Glomerular visceral epithelial cell (primary cell): ENCODE data around the gene TMEM250.
"Not testable (repeated sequence)": the region's sequence is repeated elsewhere in the genome, so short reads cannot be mapped to it uniquely, and the experiment has no call there.

Source experiments
- DNase-seq: peaks from one replicate; pipeline ENCODE4 v3.0.0-alpha.2; 2016; ENCODE audit errors: extremely low spot score

TMEM250 gene, protein sequence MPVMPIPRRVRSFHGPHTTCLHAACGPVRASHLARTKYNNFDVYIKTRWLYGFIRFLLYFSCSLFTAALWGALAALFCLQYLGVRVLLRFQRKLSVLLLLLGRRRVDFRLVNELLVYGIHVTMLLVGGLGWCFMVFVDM

GRCh38 chr9:136118320-136119060 lies at the start of gene TMEM250:
TSS of gene TMEM250 (minus strand) at chr9:136118875. CDS start at chr9:136116900, 1,975 bp downstream.
- DNase-seq: peak; percentile 97

- no peak for DNase-seq
Observed at GRCh38 chr9:136163248-136163850, 44.7 kb upstream of the TMEM250 start.

DNA sequence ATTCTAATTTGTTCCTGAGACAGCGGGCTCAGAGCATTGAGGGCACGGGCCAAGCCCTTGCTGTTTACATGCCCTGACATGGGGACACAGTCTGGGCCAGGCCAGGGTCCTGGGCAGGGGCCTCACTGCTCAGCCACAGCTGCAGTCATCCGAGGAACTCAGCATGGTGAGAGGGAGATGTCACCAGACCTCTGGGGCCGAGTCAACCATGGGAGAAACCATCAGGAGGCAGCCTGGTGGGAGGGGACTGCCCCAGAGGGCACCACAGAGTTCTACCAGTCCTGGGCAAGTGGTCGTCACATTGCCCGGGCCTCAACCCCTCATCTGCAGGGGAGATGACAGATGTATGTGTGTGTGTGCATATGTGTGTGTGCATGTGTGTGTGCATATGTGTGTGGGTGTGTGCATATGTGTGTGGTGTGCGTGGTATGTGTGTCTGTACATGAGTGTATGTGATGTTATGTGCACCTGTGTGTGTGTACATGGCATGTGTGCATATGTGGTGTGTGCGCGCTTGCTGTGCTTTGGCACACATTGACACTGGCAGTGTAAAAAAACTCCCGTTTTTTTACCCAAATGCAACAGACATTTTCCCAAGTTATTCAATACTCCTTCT lies 42.4 kb upstream of the TMEM250 start:
- no peak for DNase-seq

DNA sequence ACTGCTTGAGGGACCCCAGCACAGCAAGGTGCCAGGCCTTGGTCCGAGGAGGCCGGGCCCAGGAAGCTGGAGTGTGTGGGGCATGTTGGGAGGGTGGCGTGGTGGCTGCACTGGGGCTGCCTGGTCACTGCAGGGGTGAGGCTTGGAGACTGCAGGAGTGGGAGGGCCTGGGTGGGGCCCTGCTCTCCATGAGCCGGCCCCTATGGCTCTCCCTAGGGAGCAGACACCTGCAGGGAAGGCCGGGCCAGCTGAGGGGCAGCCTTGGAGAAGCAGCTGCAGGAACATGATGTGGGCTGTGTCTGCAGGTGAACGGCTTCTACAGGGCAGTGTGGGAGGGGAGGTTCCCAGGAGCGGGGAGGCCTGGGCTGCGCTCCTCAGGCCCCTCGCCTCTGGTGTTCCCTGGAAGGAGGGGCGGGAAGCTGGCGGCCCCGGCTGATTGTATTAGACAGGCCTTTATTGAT lies 41.7 kb upstream of the TMEM250 start:
- DNase-seq: no peak

DNA sequence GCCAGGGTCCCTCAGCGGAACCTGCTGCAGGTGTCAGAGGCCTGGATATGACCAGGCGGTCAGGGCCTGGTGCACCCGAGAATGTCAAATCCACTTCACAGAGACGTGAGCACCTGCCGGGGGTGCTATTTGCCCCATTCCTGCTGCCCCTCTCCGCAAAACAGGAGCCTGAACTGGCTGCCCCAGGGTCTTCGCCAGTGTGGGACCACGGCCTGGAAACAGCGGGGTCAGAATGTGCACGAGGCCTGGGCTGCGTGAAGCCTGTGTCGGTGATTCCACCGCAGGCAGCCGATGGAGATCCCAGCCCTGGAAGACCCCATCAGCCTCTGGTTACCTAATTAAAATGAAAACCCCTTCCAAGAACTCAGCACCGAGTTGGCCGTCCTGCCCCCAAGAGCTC lies 41.2 kb upstream of the TMEM250 start:
- no peak for DNase-seq

DNA sequence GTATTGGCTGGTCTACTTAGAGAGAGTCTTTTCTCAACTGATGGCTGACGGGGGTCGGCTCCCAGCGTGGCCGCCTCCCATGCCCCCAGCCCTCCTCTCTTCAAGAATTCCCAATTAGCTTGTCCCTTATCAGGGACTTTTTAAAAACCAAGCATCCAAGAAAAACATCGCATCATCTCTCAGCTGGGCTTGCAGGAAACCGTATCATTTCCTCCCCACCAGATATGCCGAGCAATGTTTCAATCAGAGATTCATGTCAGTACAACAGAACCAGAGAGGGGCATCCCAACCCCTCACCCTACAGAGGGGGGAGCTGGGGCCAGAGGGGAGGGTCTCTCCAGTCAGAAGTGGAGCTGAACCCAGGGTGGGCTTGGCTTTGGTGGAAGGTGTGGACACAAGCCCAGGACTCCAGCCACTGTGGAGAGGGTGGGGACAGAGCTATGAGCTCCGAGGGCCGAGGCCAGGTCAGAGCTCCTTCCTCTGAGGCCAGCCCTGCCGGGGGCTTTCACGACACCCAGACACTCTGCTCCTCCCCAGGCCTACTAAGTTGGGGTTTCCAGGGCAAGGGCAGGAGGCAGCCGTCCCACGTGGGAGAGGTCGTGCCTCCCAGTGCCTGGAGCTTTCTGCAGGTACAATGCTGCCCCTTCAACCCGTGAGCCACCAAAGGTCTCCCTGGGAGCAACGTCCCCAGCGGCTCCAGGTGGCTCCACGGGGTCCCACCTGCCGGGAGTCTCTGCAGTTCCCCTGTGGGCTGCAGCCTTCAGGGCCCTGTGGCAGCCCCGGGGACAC lies 39.0 kb upstream of the TMEM250 start:
- DNase-seq: no peak

- no peak for DNase-seq
Observed at GRCh38 chr9:136156209-136157120, 37.8 kb upstream of the TMEM250 start.

DNA sequence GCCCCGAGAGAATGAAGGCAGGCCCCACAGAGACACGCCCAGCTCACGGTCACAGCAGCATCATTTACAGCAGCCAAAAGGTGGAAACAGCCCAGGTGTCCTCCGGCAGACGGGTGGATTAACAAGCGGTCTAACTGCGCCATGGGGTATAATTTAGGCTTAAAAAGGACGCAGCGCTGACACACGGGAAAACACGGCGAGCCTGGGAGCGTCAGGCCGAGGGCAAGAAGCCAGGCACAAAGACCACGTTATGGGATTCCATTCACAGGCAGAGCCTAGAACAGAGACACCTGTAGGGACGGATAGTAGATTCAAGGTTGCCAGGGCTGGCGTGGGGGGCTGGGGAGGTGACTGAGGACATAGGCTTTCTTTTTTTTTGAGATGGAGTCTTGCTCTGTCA lies 36.9 kb upstream of the TMEM250 start:
- DNase-seq: no peak

DNA sequence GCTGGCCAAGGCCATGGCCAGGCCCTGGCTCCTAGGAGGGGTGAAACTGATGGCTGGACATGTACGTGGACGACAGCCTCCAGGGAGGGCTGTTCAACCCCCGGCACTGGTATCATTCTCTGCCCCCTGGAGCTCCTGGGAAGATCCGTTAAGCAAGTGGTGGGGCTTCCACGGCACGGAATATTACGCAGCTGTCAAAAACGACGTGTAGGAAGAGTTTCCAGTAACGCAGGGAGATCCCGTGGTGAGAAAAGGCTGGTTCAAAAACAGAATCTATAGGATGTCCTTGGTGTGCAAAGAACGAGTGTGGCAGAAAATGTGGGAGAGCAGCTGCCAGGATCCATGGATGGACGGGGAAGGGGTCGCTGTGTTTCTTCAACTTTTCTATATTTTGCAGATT lies 36.3 kb upstream of the TMEM250 start:
- DNase-seq: no peak

DNA sequence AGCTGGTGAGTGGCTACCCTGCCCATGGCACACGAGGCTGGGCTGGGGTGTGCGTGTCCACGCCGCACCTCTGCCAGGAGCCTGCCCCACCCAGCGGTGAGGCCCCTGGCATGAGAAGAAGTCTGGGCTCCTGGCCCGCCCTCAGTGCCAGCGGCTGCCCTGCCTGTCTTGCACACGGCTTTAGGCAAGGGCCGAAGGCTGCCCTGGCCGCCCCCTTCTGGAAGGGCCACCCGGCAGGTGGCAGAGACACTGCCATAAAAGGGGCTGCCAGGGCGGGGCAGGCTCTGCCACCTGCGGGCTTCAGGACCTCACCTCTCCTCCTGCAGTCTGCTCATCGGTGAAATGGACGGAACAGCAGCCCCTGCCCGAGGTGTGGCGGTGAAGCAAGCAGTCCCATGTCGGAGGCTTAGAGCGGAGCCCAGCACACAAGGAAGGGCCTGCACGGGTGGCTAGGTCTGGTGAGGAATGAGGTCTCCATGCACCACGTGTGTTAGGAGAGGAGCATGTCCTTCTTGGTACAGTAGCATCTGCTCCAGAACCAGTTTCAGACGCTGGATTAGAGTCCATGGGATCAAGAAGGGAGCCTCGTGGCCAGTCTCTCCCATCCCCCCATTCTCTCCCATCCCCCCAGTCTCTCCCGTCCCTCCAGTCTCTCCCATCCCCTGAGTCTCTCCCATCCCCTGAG lies 34.8 kb upstream of the TMEM250 start:
- DNase-seq: no peak

- no peak for DNase-seq
Observed at GRCh38 chr9:136152931-136153330, 34.3 kb upstream of the TMEM250 start.

DNA sequence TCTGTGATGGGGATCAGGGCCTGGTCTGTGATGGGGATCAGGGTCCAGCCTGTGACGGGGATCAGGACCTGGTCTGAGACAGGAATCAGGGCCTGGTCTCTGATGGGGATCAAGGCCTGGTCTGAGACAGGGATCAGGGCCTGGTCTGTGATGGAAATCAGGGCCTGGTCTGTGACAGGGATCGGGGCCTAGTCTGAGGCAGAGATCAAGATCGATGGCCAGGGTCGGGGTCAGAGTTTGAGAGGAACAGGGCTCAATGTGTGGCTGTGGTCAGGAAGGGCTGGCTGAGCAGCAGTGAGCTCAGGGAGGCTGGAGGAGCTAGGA lies 33.8 kb upstream of the TMEM250 start:
- DNase-seq: no peak

DNA sequence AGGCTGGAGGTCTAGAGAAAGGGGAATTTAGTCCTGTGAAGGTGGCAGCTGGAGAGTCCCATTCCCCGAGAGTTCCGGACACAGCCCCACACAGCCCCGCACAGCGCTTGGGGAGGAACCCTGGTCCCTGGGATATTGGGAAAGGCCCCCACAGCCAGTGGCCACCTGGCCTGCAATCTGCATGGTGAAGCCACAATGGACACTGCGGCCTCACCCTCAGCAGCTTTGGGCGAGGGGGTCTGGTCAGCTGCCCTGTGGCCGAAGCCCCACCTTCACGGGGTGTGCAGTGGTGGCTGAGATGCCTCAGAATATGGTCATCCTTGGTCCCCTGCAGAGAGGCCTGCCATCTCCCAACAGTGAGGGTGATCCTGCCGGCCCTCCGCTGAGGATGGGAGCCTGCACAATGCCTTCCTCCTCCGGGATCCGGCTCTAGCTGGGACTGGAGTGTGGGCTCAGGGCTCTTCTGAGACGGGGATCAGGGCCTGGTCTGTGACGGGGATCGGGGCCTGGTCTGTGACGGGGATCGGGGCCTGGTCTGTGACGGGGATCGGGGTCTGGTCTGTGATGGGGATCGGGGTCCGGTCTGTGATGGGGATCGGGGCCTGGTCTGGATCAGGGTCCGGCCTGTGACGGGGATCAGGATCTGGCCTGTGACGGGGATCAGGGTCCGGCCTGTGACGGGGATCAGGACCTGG lies 33.3 kb upstream of the TMEM250 start:
- DNase-seq: no peak

DNA sequence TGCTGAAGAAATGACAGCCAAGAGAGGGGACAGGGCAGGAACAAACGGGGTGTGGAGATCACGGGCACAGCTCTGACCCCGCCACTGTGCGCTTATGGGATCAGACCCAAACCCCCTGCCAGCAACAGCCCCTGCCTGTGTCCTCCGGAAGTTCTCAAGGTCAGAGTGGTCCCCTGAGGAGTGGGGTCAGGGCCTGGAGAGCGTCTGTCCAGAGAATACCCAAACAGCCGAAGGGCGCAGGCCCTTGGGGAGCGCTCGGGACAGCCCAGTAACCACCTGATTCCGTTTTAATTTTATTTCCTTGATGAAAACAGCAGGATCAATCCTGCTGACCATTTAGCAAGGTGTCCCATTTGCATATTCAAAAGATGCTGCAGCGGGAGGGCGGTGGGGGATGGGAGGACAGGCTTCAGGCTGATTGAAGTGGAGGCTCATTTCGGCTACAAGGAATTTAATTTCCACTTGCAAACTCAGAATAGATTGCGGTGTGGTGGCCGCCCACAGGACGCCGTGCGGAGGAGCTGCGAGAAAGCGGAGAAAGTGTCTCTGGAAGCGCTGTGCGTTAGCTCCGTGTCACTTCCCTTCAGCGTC lies 32.6 kb upstream of the TMEM250 start:
- DNase-seq: no peak

DNA sequence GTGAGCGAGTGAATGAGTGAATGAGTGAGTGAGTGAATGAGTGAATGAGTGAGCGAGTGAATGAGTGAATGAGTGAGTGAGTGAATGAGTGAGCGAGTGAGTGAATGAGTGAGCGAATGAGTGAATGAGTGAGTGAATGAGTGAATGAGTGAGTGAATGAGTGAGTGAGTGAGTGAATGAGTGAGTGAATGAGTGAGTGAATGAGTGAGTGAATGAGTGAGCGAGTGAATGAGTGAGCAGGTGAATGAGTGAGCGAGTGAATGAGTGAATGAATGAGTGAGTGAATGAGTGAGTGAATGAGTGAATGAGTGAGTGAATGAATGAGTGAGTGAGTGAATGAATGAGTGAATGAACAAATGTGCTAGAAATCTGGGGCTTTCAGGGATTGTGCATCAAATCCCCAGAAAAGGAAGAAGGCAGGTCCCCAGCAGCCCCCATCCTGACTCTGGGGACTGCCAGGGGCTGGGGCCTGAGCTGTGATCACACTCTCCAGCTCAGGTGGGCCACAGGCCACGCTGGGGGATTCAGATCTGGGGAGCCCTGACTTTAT lies 32.1 kb upstream of the TMEM250 start:
- DNase-seq: not testable (repeated sequence)

- DNase-seq: no peak
Observed at GRCh38 chr9:136149853-136150252, 31.2 kb upstream of the TMEM250 start.

GRCh38 chr9:136149337-136149736 lies 30.7 kb upstream of the TMEM250 start:
- DNase-seq: no peak

GRCh38 chr9:136148766-136149165 lies 30.1 kb upstream of the TMEM250 start:
- DNase-seq: no peak
